ENCODE measurements around the gene CXCR6. TPM values are rescaled to one million over a fixed set of nuclear protein-coding genes. Genes with fewer than 3 reads are reported as not detected.
A peak's percentile ranks its signal among the peaks of the same experiment; 100 is the strongest.

Gene CXCR6
- total RNA-seq, 2 experiments from 2014 or later, result 53.8 to 58.8 TPM

GRCh38 chr3:45929042-45929679 lies 14.1 kb upstream of the CXCR6 start:
- no peaks in the 10 kb centered on the region for H3K9me3 Mint-ChIP-seq
- ChIA-PET POLR2A (interaction anchor here (1.1 to 1.5 kb wide), 3 partner anchors 88 to 169 kb away, joined by 3 to 5 read pairs (median 3); partner anchors contain the start of gene LZTFL1), CTCF (interaction anchor here (0.6 to 8.2 kb wide), 24 partner anchors 9 to 420 kb away, joined by 3 to 60 read pairs (median 3); partner anchors contain the start of genes CXCR6, LZTFL1 and SACM1L)
- H3K36me3 Mint-ChIP-seq (ENCODE audit: low read depth), result peaks cover 80% of the 10 kb centered on the region
- H3K4me3 Mint-ChIP-seq, result no peak overlapping the region
- no peak overlapping the region for H3K27ac Mint-ChIP-seq
- peak; percentile 71 for DNase-seq
- peaks cover 5% of the 10 kb centered on the region for H3K4me1 Mint-ChIP-seq
- no peaks in the 10 kb centered on the region for H3K27me3 Mint-ChIP-seq

GRCh38 chr3:45931496-45931895 lies 11.8 kb upstream of the CXCR6 start:
- no peak for DNase-seq
- no peak overlapping the region for H3K4me3 Mint-ChIP-seq
- H3K9me3 Mint-ChIP-seq, result no peaks in the 10 kb centered on the region
- H3K27me3 Mint-ChIP-seq, result no peaks in the 10 kb centered on the region
- ChIA-PET CTCF (interaction anchor here (1.2 to 8.2 kb wide), 4 partner anchors 12 to 170 kb away, joined by 3 to 60 read pairs (median 28); partner anchors contain the start of gene CXCR6), POLR2A (no interaction called here)
- no peak overlapping the region for H3K27ac Mint-ChIP-seq
- H3K36me3 Mint-ChIP-seq (ENCODE audit: low read depth), result peaks cover 90% of the 10 kb centered on the region
- peaks cover 5% of the 10 kb centered on the region for H3K4me1 Mint-ChIP-seq

- no peak for DNase-seq
- H3K27me3 Mint-ChIP-seq, result no peaks in the 10 kb centered on the region
- POLR2A ChIA-PET, result no interaction called here
Measured at GRCh38 chr3:45932112-45932511, 11.2 kb upstream of the CXCR6 start.

DNA sequence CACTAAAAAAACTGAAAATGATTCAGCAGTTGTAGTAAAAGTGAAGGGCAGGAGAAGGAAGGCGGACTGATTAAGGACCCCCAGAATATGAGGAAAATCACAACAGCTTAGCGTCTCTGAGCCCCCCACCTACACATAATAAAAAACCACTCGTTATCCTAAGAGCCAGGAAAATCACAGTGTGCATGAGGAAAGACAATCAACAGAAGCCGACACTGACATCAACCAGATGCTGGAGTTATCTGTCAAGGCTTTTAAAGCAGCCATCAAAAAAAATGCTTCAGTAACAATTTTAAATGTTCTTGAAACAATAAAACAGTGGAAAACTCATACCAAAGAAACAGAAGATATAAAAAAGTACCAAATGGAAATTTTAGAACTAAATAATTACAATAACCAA lies 9.7 kb upstream of the CXCR6 start:
- no peaks in the 10 kb centered on the region for H3K27me3 Mint-ChIP-seq
- peaks cover 76% of the 10 kb centered on the region for H3K36me3 Mint-ChIP-seq (ENCODE audit: low read depth)
- H3K9me3 Mint-ChIP-seq, result no peaks in the 10 kb centered on the region
- no peak overlapping the region for H3K27ac Mint-ChIP-seq
- DNase-seq, result no peak
- H3K4me1 Mint-ChIP-seq, result peaks cover 10% of the 10 kb centered on the region
- CTCF ChIA-PET, result interaction anchor here (1.2 to 7.5 kb wide), 2 partner anchors 146 to 445 kb away, joined by 3 to 232 read pairs; no protein-coding TSS in a partner anchor
- H3K4me3 Mint-ChIP-seq, result no peak overlapping the region
- POLR2A ChIA-PET, result no interaction called here

More at GRCh38 chr3:45932112-45932511, 11.2 kb upstream of the CXCR6 start:
- Mint-ChIP-seq H3K4me1 (peaks cover 5% of the 10 kb centered on the region), H3K36me3 (ENCODE audit: low read depth) (peaks cover 87% of the 10 kb centered on the region), H3K4me3 (no peak overlapping the region), H3K27ac (no peak overlapping the region), H3K9me3 (no peaks in the 10 kb centered on the region)
- CTCF ChIA-PET, result interaction anchor here (6.8 to 8.2 kb wide), 2 partner anchors 147 to 171 kb away, joined by 52 to 60 read pairs; no protein-coding TSS in a partner anchor

DNA sequence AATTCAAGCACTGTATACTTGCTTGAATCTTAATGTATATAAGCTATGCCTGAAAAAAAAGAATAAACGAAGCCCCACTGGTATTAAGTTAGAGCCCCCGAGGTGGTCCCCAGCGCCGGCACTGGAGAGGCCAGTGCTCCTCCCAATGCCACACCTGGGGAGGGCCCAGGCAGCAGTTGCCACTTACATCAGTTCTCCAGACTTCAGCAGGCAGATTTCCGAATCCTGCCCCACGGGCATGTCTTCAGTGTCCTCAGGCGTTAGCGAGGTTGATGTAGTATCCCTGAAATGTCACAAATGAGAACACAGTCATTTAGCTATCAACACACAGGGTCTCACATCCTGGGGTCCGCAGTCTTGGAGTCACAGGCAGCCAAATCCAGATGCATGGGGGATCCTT lies 7.0 kb upstream of the CXCR6 start:
- no peak for DNase-seq
- peaks cover 73% of the 10 kb centered on the region for H3K36me3 Mint-ChIP-seq (ENCODE audit: low read depth)
- no peak overlapping the region for H3K27ac Mint-ChIP-seq
- peaks cover 29% of the 10 kb centered on the region for H3K4me1 Mint-ChIP-seq
- no peak overlapping the region for H3K4me3 Mint-ChIP-seq
- no peaks in the 10 kb centered on the region for H3K27me3 Mint-ChIP-seq
- ChIA-PET POLR2A (no interaction called here), CTCF (interaction anchor here (7.5 kb wide), 1 partner anchor 143 kb away, joined by 232 read pairs; no protein-coding TSS in a partner anchor)
- no peaks in the 10 kb centered on the region for H3K9me3 Mint-ChIP-seq

DNA sequence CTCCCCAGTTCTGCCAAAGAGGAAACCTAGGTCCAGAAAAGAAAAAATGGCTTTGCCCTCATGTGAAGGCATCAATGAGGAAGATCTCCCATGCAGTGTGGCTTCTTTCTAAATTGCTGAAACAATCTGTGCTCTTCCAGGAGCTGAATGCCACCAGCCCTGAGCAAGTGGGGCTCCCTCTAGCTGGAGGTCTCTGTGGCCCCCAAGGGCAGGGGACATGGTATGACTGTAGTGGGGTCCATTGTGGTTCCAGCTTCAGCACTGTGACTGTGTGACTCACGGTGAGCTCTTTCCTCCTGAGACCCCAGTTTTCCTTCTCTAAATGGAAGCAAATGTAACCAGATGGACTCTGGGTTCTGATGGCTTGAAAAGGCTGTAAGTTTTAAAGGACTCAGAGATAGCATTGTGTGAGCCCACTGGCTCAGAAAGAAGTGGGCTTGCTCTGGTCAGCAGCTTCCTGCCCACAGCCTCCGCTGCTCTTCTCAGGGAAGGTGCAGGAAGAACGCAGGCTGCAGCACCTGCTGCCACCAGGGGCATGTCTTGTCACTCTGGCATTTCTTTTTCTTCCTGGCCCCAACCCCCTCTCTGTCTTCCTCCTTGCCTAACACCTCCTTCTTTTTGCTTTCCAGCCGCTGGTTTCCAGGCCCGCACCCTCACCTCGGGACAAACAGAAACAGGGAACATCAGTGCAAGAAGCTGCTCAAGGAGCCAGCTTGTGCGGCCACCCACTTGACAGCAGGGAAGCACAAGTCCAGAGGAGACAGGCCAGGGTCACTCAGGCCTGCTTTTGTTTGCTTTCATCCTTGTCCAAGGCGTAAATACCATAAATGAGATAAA lies 5.8 kb upstream of the CXCR6 start:
- Mint-ChIP-seq H3K4me3 (no peak overlapping the region), H3K27me3 (no peaks in the 10 kb centered on the region), H3K4me1 (peaks cover 38% of the 10 kb centered on the region), H3K36me3 (ENCODE audit: low read depth) (peaks cover 77% of the 10 kb centered on the region), H3K27ac (no peak overlapping the region), H3K9me3 (no peaks in the 10 kb centered on the region)
- ChIA-PET POLR2A (interaction anchor here (0.9 to 2.0 kb wide), 3 partner anchors 13 to 142 kb away, joined by 3 to 6 read pairs (median 3); no protein-coding TSS in a partner anchor), CTCF (interaction anchor here (0.9 to 7.5 kb wide), 10 partner anchors 9 to 469 kb away, joined by 3 to 232 read pairs (median 4); partner anchors contain the start of genes CCR5AS, CCRL2 and FYCO1)
- DNase-seq, result no peak

- Mint-ChIP-seq H3K27me3 (no peaks in the 10 kb centered on the region), H3K9me3 (no peaks in the 10 kb centered on the region), H3K27ac (no peak overlapping the region), H3K36me3 (ENCODE audit: low read depth) (peaks cover 73% of the 10 kb centered on the region), H3K4me3 (no peak overlapping the region), H3K4me1 (peaks cover 44% of the 10 kb centered on the region)
- ChIA-PET CTCF (interaction anchor here (0.6 to 7.5 kb wide), 24 partner anchors 10 to 469 kb away, joined by 3 to 232 read pairs (median 6); partner anchors contain the start of genes CCR1, CCR5, CCR5AS and CCRL2), POLR2A (interaction anchor here (0.6 to 2.3 kb wide), 9 partner anchors 12 to 439 kb away, joined by 3 to 24 read pairs (median 4); partner anchors contain the start of gene FYCO1)
- no peak for DNase-seq
Measured at GRCh38 chr3:45938043-45938435, 5.2 kb upstream of the CXCR6 start.

GRCh38 chr3:45938864-45939263 lies 4.4 kb upstream of the CXCR6 start:
- H3K4me3 Mint-ChIP-seq, result no peak overlapping the region
- ChIA-PET POLR2A (interaction anchor here (0.6 to 2.3 kb wide), 14 partner anchors 11 to 438 kb away, joined by 3 to 24 read pairs (median 4); partner anchors contain the start of gene FYCO1), CTCF (interaction anchor here (0.6 to 7.5 kb wide), 29 partner anchors 9 to 468 kb away, joined by 3 to 232 read pairs (median 5); partner anchors contain the start of genes CCR1, CCR5, CCR5AS and CCRL2)
- DNase-seq, result peak; percentile 89
- H3K27ac Mint-ChIP-seq, result peak overlapping the region; percentile 2
- H3K27me3 Mint-ChIP-seq, result no peaks in the 10 kb centered on the region
- H3K4me1 Mint-ChIP-seq, result peaks cover 52% of the 10 kb centered on the region
- H3K36me3 Mint-ChIP-seq (ENCODE audit: low read depth), result peaks cover 71% of the 10 kb centered on the region
- no peaks in the 10 kb centered on the region for H3K9me3 Mint-ChIP-seq

- H3K27ac Mint-ChIP-seq, result peak overlapping the region; percentile 2
- no peak overlapping the region for H3K4me3 Mint-ChIP-seq
- ChIA-PET CTCF (interaction anchor here (0.6 to 7.5 kb wide), 23 partner anchors 9 to 444 kb away, joined by 3 to 232 read pairs (median 6); partner anchors contain the start of genes CCR1 and CCR5), POLR2A (interaction anchor here (1.0 to 2.3 kb wide), 11 partner anchors 11 to 148 kb away, joined by 3 to 24 read pairs (median 4); partner anchors contain the start of gene FYCO1)
- no peaks in the 10 kb centered on the region for H3K9me3 Mint-ChIP-seq
- H3K4me1 Mint-ChIP-seq, result peaks cover 53% of the 10 kb centered on the region
- H3K36me3 Mint-ChIP-seq (ENCODE audit: low read depth), result peaks cover 68% of the 10 kb centered on the region
- no peaks in the 10 kb centered on the region for H3K27me3 Mint-ChIP-seq
- no peak for DNase-seq
Measured at GRCh38 chr3:45939341-45939771, 3.9 kb upstream of the CXCR6 start.

GRCh38 chr3:45940004-45940780 lies 3.1 kb upstream of the CXCR6 start:
- Mint-ChIP-seq H3K4me1 (peaks cover 62% of the 10 kb centered on the region), H3K36me3 (ENCODE audit: low read depth) (peaks cover 68% of the 10 kb centered on the region), H3K27me3 (no peaks in the 10 kb centered on the region), H3K4me3 (no peak overlapping the region), H3K27ac (no peak overlapping the region), H3K9me3 (no peaks in the 10 kb centered on the region)
- POLR2A ChIA-PET, result interaction anchor here (1.4 to 4.2 kb wide), 5 partner anchors 11 to 139 kb away, joined by 4 to 48 read pairs (median 7); partner anchors contain the start of gene FYCO1
- CTCF ChIA-PET, result interaction anchor here (1.7 to 7.5 kb wide), 6 partner anchors 12 to 438 kb away, joined by 6 to 232 read pairs (median 18); partner anchors contain the start of gene CCR5
- DNase-seq, result no peak

GRCh38 chr3:45940781-45941365 lies 2.4 kb upstream of the CXCR6 start:
- POLR2A ChIA-PET, result interaction anchor here (1.4 to 4.2 kb wide), 2 partner anchors 10 to 53 kb away, joined by 7 to 48 read pairs; partner anchors contain the start of gene FYCO1

More at GRCh38 chr3:45940781-45941365, 2.4 kb upstream of the CXCR6 start:
- CTCF ChIA-PET, result interaction anchor here (0.9 to 7.5 kb wide), 5 partner anchors 24 to 431 kb away, joined by 3 to 232 read pairs (median 18); no protein-coding TSS in a partner anchor
- Mint-ChIP-seq H3K4me1 (peaks cover 69% of the 10 kb centered on the region), H3K27me3 (no peaks in the 10 kb centered on the region), H3K36me3 (ENCODE audit: low read depth) (peaks cover 68% of the 10 kb centered on the region), H3K9me3 (no peaks in the 10 kb centered on the region), H3K27ac (no peak overlapping the region), H3K4me3 (no peak overlapping the region)
- DNase-seq, result no peak
